ENCODE results near the gene RPGRIP1. TPM values are rescaled to one million over a fixed set of nuclear protein-coding genes. Genes with fewer than 3 reads are reported as not detected.
"Not testable (repeated sequence)": the region's sequence is repeated elsewhere in the genome, so short reads cannot be mapped to it uniquely, and the experiment has no call there.

The RPGRIP1 gene
- 0.27 TPM for total RNA-seq
- long read RNA-seq, partial matches to known transcripts, result 0 of 1 reads
- long read RNA-seq, other reads (novel, unspliced or antisense), result 1 of 1 reads

DNA sequence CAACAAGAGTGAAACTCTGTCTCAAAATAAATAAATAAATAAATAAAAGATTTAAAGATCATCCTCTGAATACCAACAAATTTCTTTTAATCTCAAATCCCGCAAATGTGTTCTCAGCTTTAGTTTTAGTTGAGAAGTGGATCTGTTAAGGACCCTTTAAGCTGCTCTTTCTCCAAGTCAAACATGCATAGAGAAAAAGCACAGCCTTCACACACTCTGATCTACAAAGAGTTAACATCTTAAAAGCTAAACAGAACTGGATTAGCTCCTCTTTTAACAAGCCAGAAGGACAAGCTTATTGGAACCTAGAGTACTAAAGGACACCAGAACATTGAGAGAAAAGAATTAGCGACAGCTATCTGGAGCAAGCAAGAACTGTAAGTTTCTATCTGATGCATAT, at the start of gene RPGRIP1:
TSS of gene RPGRIP1 (plus strand) at position 301 of the 400 bp plus-strand sequence. CDS start 7,894 bp downstream, outside the sequence.
- ATAC-seq (ENCODE audit: poor library complexity), result no peak
- intact Hi-C loops (cut with DNase I), result no loop called here
- DNase-seq, result no peak

DNA sequence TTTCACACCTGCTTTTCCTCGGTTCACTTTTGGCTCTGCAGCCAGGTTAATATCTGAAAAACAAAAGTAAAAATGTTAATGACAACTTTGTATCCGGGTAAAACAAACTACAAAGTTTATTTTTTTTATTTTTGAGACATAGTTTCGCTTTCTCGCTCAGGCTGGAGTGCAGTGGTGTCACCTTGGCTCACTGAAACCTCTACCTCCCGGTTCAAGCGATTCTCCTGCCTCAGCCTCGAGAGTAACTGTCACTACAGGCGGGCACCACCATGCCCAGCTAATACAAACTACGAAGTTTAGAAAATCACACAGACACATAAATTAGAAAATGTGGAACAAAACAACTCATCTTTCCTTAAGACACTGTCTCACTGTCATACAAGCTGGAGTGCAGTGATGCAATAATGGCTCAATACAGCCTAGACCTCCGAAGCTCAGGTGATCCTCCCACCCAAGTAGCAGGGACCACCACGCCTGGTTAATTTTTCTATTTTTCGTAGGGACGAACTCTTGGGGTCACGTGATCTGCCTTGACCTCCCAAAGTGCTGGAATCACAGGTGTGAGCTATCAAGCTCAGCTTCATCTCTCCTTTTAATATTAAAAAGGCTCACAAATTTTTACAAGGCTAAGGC, 48.7 kb upstream of the RPGRIP1 start:
- intact Hi-C loops (cut with DNase I), result loop anchor here (10.0 kb wide), 1 partner anchor 124 kb away; no protein-coding TSS in a partner anchor
- no peak for ATAC-seq (ENCODE audit: poor library complexity)
- no peak for DNase-seq

DNA sequence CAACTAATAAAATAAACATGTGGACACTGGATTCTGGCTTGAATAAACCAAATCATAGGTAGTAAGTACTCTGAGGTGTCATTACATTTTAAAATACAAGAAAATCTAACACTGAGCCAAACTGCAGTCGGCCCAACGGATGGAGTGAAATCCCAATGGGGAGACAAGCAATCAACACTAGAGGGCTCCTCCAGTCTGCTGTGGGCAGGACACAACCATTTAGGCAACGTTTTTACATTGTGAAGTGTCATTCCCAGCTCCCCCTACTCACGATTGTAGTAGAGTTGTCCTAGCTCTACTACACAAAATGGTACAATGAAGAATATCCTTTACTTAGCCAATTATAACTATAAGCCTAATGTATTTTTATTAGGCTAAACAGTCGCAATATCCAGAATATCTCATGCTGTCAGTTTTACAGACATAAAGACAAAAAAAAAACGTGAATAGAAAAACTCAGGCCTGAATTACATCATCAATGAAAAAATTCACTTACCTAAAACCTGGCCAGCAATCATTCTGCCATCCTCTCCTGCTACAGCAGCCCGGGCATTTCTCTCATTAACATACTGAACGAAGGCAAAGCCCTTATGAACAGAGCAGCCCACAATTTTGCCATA, 46.3 kb upstream of the RPGRIP1 start:
- intact Hi-C loops (cut with DNase I), result loop anchor here (10.0 kb wide), 1 partner anchor 121 kb away; no protein-coding TSS in a partner anchor
- DNase-seq, result no peak
- no peak for ATAC-seq (ENCODE audit: poor library complexity)

DNA sequence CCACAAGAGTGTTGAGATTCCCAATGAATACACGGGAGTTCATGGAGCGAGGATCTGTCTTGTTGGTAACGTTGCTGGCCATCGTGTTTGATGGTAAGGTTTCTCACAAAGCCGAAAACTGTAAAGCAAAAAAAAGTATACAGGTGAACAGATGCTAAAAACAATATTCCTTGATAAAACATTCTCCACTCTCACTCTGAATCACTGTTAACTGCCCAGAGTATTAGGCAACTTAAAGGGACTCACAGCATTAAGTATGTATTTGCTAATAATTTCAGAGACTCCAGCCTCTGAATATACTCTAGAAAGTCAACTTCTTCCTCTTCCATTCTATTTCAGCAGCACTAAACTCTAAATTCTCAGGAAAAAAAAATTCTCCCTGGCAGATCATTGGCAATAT, 45.8 kb upstream of the RPGRIP1 start:
- no peak for ATAC-seq (ENCODE audit: poor library complexity)
- no peak for DNase-seq
- intact Hi-C loops (cut with DNase I), result loop anchor here (10.0 kb wide), 1 partner anchor 121 kb away; no protein-coding TSS in a partner anchor

DNA sequence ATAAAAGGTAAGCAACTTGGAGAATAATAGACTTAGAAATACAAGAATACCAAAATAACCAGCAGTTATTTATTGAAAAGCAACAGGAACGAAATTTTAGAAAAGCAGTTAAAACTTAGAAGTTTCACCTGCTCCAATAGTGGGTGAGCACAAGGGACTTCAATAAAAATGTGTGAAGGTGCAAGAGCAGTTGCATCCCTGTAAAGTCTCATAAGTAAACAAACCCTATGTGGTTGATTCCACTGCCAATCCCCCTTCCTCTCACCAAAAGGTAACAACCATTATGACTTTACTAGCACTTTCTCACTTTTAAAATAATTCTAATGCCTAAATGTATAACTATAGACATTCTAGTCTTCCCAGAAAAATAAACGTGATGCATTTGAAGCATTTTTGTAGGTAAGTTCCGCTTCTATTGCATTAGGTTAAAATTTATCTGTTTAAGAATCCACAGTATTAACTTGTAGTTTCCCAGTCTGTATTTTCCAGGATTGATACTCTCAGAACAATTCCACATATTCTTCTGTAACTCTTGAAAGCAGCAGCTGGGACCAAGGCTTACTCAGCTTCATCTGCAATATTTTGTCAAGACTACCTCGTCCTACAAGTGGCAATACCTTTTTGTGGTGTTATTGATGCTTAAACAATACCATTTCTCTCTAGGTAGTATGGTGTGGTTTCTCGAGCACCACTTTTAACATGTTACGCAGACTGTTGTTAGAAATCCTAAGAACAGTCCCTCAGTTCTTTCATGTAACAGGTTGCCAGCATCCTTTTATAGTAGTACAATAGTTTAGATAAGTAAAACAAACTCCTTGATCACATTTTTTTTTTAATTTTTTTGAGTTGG, 42.7 kb upstream of the RPGRIP1 start:
- DNase-seq (no peak), ATAC-seq (ENCODE audit: poor library complexity) (no peak)
- intact Hi-C loops (cut with DNase I), result loop anchor here (10.0 kb wide), 1 partner anchor 118 kb away; no protein-coding TSS in a partner anchor

DNA sequence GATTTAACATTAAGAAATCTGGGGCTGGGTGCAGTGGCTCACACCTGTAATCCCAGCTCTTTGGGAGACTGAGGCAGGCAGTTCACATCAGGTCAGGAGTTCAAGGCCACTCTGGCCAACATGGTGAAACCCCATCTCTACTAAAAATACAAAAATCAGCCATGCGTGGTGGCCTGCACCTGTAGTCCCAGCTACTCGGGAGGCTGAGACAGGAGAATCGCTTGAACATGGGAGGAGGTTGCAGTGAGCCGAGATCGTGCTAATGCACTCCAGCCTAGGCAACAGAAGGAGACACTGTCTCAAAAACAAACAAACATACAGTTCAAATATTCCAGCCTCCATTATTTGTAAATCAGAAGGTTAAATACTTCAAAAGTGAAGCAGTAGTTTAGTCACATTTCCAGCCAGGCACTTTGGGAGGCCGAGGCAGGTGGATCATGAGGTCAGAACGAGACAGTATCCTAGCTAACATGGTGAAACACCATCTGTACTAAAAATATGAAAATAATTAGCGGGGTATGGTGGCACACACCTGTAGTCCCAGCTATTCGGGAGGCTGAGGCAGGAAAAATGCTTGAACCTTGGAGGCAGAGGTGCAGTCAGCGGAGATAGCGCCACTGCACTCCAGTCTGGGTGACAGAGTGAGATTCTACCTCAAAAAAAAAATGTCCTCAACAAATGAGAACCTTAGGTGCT, 40.9 kb upstream of the RPGRIP1 start:
- intact Hi-C loops (cut with DNase I), result loop anchor here (10.0 kb wide), 1 partner anchor 116 kb away; no protein-coding TSS in a partner anchor
- DNase-seq, result no peak
- ATAC-seq (ENCODE audit: poor library complexity), result no peak

DNA sequence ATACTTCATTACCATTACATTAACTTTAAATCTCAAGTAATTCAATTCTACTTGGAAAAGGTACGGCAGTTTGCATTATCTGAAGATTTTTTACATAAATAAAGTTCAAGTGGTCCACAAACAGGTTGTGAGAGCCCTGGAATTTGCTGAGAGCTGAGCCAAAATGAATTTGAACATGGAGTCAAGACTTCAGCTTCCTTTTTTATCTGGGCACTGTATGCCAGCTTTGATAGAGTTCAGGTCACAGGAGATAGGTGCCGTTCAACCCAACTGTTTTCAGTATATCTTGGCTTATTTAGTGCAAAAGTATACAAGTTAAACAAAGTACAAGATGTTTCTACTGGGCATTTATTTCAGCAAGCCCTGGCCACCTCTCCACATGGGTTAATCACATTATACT, 39.5 kb upstream of the RPGRIP1 start:
- DNase-seq, result no peak
- peak; percentile 53 for ATAC-seq (ENCODE audit: poor library complexity)
- intact Hi-C loops (cut with DNase I), result no loop called here

DNA sequence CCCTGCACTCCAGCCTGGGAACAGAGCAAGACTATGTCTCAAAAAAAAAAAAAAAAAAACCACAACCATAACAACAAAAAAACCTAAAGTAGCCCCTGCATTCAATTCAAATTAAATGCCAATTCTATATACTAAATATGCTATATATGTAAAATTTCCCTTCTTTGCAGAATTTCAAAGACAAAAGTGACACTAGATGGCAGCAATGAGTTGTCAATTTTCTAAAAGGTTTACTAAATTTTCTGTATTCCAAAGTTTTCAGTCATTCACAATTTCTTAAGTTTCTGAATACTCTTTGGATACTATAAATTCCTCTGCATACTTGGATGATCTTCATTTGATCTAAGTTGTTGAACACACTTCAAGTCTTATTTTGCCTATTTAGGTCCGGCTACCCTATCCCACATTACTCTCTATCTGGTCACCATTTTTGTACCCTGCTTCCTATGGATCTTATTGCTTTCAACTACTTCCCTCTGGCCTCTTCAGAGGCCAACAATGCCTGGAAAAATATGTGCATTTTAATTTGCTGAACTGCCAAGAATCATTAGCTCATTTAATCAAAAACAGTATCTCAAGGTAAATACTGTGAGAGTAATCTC, 38.6 kb upstream of the RPGRIP1 start:
- DNase-seq (no peak), ATAC-seq (ENCODE audit: poor library complexity) (no peak)
- intact Hi-C loops (cut with DNase I), result no loop called here

DNA sequence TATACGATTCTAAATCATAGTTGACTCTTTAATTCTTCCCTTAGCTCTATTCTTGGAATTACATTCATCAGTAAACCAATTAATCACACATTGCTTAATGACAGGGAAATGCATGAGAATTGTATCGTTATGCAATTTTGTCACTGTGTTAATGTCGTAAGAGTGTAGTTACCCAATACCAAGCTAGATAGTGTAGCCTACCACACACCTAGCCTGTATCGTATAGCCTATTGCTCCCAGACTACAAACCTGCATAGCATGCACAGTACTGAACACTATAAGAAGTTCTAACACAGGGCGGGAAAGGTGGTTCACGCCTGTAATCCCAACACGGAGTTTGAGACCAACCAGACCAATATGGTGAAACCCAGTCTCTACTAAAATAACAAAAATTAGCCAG, 35.3 kb upstream of the RPGRIP1 start:
- DNase-seq, result no peak
- intact Hi-C loops (cut with DNase I), result no loop called here
- ATAC-seq (ENCODE audit: poor library complexity), result no peak

DNA sequence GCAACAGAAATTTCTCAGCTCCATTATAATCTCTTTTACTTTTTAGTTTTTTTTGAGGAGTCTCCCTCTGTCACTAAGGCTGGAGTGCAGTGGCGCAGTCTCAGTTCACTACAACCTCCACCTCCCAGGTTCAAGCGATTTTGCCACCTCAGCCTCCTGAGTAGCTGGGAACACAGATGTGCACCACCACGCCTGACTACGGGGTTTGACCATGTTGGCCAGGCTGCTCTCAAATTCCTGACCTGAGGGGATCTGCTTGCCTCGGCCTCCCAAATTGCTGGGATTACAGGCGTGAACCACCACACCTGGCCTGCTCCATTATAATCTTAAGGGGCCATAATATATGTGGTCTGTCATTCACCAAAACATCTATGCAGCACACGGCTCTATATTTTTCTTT, 34.1 kb upstream of the RPGRIP1 start:
- intact Hi-C loops (cut with DNase I), result no loop called here
- DNase-seq (no peak), ATAC-seq (ENCODE audit: poor library complexity) (no peak)

DNA sequence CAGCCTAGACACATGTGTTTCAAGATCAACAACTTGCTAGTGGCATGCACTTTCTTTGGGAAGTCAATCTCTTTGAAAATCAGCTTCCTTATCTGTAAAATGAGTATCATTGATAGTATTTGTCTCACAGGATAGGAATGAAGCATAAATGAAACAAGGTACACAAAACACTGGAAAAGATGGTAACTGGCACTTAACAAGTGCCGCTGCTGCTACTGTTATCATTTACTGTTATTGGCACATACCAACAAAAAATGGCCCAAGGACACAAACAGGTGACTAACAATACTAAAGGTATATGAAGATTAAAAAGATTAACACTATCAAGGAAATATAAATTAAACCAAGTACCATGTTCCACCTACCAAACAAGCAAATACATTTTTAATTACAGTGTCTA, 31.5 kb upstream of the RPGRIP1 start:
- ATAC-seq (ENCODE audit: poor library complexity) (no peak), DNase-seq (no peak)
- intact Hi-C loops (cut with DNase I), result no loop called here

DNA sequence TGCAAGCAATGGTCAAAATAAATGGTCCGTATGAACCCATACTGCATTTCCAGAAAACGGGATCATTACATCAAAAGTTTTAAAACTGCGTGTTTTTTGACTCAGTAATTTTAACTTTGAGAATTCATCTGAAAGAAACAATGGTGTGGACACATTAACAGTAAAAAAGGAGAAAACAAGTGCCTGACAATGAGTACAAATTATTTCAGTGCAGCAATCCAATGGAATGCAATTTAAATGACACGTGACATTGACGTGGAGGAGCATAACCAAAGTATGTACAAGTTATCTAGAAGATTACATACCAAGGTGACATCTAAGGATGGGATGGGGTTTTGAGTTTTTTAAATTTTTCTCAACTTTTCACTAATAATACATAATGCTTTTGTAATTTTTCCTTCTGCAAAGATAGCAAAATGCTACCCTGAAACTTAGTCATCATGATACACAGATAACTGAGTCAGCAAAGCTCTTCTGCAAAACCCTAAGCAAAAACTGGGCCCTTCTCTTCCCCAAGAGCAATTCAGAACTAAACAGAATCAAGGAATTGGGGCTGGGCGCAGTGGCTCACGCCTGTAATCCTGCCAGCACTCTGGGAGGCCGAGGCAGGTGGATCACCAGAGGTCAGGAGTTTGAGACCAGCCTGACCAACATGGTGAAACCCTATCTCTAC, 31.0 kb upstream of the RPGRIP1 start:
- intact Hi-C loops (cut with DNase I), result no loop called here
- no peak for DNase-seq
- no peak for ATAC-seq (ENCODE audit: poor library complexity)

DNA sequence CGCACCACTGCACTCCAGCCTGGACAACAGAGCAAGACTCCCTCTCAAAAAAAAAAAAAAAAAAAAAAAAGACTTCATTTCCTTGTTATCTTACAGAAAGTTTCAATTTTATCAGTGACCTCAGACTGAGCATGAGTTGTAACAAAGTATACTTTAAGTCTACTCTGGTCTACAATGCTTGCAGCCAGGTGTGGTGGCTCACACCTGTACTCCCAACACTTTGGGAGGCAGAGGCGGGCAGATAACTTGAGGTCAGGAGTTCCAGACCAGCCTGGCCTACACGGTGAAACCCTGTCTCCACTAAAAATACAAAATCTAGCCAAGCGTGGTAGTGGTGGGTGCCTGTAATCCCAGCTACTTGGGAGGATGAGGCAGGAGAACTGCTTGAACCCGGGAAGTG, 28.7 kb upstream of the RPGRIP1 start:
- intact Hi-C loops (cut with DNase I), result no loop called here
- DNase-seq (no peak), ATAC-seq (ENCODE audit: poor library complexity) (no peak)

DNA sequence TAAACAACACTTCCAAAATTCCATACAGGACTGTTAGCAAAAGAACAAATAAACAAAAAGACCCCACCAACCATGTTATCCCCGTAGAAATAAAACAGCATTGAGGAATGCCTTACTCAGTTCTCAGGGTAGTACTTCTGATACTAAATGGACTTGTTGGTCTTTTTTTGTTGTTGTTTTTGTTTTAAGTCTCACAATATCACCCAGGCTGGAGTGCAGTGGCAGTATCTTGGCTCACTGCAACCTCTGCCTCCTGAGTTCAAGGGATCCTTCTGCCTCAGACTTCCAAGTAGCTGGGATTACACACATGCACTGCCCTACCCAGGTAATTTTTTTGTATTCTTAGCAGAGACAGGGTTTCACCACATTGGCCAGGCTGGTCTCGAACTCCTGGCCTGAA, 27.7 kb upstream of the RPGRIP1 start:
- DNase-seq (no peak), ATAC-seq (ENCODE audit: poor library complexity) (no peak)
- intact Hi-C loops (cut with DNase I), result no loop called here

DNA sequence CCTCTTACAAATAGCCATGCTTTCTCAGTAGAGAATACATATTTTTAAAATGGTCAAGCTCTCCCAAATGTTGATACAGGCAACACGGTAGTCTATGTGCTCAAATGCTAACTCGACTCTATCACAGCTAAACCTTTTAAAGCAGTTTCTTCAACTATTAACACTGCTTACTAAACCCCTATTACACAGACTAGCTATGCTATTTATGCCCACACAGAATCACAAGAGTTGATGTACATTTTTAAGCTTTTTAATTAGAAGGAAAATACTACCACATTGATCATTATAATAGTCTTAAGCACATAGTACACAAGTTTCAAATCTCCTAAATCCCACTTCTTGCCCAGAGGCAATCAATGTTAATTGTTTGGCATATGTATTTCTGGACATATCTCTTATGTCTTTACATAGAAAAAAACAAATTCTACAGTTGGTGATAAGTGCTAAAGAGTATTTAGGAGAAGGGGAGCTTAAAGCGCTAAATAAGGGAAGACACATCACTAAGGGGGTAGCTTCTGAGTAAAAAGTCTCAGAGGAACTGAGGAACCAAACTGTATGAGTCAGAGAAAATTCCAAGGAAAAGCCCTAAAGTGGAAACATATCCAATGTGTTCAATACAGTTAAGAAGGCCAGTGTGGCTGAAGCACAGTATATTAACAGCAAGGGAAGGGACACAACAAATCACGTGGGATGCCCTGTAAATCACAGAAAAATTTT, 24.3 kb upstream of the RPGRIP1 start:
- DNase-seq (no peak), ATAC-seq (ENCODE audit: poor library complexity) (no peak)
- intact Hi-C loops (cut with DNase I), result no loop called here

DNA sequence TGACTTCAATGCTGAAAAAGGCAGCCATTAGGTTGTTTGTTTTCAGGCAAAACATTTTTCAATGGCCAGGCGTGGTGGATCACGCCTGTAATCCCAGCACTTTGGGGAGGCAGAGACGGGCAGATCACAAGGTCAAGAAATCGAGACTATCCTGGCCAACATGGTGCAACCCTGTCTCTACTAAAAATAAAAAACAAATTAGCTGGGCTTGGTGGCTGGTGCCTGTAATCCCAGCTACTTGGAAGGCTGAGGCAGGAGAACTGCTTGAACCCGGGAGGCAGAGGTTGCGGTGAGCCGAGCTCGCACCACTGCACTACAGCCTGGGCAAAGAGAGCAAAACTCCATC, 23.8 kb upstream of the RPGRIP1 start:
- intact Hi-C loops (cut with DNase I); ATAC-seq (ENCODE audit: poor library complexity); DNase-seq: not testable (repeated sequence)

DNA sequence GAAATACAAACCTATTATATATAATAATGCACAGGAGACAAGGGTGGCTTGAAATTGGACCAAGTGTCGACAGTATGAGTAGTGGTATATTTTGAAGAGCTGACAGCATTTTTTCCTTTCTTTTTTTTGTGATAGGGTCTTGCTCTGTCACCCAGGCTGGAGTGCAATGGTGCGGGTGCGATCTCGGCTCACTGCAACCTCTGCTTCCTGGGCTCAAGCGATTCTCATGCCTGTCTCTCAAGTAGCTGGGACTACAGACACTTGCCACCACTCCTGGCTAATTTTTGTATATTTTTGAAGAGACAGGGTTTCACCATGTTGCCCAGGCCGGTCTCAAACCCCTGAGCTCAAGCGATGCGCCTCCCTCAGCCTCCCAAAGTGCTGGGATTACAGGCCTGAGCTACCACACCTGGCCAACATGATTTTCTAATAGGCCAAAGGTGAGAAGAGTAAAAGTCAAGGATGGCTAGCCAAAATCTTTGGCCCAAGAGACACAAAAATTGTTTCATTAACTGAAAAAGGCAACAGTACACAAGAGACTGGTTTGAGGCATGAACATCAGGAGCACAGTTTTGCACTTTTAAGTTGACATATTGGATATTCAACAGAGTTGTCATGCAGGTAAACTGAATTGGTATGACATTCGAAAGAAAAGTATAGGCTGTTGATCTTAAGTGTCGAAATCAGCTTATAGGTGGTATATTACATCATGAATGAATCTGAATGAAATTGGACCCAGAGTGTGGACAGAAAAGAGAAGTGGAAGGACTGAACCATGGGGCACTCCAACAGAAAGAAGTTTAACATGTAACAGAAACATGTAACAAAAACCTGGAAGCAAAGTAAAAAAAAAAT, 23.1 kb upstream of the RPGRIP1 start:
- intact Hi-C loops (cut with DNase I), result no loop called here
- no peak for ATAC-seq (ENCODE audit: poor library complexity)

More for the DNA sequence above, 23.1 kb upstream of the RPGRIP1 start:
- no peak for DNase-seq

Measured in Right ventricle myocardium superior (tissue), 1 donor.